ENCODE results near the gene RTKN. TPM values are rescaled to one million over a fixed set of nuclear protein-coding genes. Genes with fewer than 3 reads are reported as not detected.

The RTKN gene
- total and polyA plus RNA-seq, 2 of the 13 experiments (the other 11 are each of a cell fraction or from before 2014, with no cell fraction given) = 159 to 166 TPM

GRCh38 chr2:74440378-74441169, 1.2 kb downstream of the RTKN start (continued):
- TF ChIP-seq, protein P1, sequence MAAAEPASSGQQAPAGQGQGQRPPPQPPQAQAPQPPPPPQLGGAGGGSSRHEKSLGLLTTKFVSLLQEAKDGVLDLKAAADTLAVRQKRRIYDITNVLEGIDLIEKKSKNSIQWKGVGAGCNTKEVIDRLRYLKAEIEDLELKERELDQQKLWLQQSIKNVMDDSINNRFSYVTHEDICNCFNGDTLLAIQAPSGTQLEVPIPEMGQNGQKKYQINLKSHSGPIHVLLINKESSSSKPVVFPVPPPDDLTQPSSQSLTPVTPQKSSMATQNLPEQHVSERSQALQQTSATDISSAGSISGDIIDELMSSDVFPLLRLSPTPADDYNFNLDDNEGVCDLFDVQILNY (CRISPR knock-in tag; conservative IDR thresholded peaks at IDR 0.05) = no peak
- no peak for TF ChIP-seq NR3C1 (CRISPR knock-in tag; IDR thresholded peaks at IDR 0.05)
- TF ChIP-seq ZNF329 (CRISPR knock-in tag; IDR thresholded peaks at IDR 0.05; ENCODE audit: low read depth) = 0 out of 2 replicates have a peak, but pooled peaks have one; percentile 2
- no peak for TF ChIP-seq ZNF224 (CRISPR knock-in tag; IDR thresholded peaks at IDR 0.05)
- peak; percentile 82; the same call in 1 of the 2 replicates for TF ChIP-seq ZHX1 (CRISPR knock-in tag; IDR thresholded peaks at IDR 0.05; ENCODE audit: low read depth)
- no peak for TF ChIP-seq ARNT (IDR thresholded peaks at IDR 0.05)
- TF ChIP-seq CHD4 (IDR thresholded peaks at IDR 0.05; ENCODE audit: borderline replicate concordance, low read length) = peak; percentile 62; the same call in 1 of the 2 replicates
- peak; percentile 27 for TF ChIP-seq STAG1 (CRISPR knock-in tag; IDR thresholded peaks at IDR 0.05)
- TF ChIP-seq JUN (CRISPR knock-in tag; IDR thresholded peaks at IDR 0.05) = peak; percentile 82; the same call in 1 of the 2 replicates
- TF ChIP-seq ZNF570 (CRISPR knock-in tag; IDR thresholded peaks at IDR 0.05; ENCODE audit: borderline replicate concordance) = 0 out of 2 replicates have a peak, but pooled peaks have one; percentile 73
- TF ChIP-seq ZNF335 (CRISPR knock-in tag; IDR thresholded peaks at IDR 0.05) = peak; percentile 95
- TF ChIP-seq ZBTB34 (CRISPR knock-in tag; IDR thresholded peaks at IDR 0.05) = no peak; the same call in 1 of the 2 replicates
- peak; percentile 93 for TF ChIP-seq ARNT2 (CRISPR knock-in tag; IDR thresholded peaks at IDR 0.05; ENCODE audit: low read depth)
- TF ChIP-seq SNAI1 (CRISPR knock-in tag; IDR thresholded peaks at IDR 0.05; ENCODE audit: borderline replicate concordance) = 0 out of 2 replicates have a peak, but pooled peaks have one; percentile 87
- TF ChIP-seq POGK (CRISPR knock-in tag; conservative IDR thresholded peaks at IDR 0.05) = peak; percentile 60; the same call in 1 of the 2 replicates
- TF ChIP-seq, protein P2, sequence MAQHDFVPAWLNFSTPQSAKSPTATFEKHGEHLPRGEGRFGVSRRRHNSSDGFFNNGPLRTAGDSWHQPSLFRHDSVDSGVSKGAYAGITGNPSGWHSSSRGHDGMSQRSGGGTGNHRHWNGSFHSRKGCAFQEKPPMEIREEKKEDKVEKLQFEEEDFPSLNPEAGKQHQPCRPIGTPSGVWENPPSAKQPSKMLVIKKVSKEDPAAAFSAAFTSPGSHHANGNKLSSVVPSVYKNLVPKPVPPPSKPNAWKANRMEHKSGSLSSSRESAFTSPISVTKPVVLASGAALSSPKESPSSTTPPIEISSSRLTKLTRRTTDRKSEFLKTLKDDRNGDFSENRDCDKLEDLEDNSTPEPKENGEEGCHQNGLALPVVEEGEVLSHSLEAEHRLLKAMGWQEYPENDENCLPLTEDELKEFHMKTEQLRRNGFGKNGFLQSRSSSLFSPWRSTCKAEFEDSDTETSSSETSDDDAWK (CRISPR knock-in tag; IDR thresholded peaks at IDR 0.05) = no peak
- TF ChIP-seq TSC22D2 (CRISPR knock-in tag; IDR thresholded peaks at IDR 0.05; ENCODE audit: borderline replicate concordance) = no peak
- TF ChIP-seq ZNF230 (CRISPR knock-in tag; IDR thresholded peaks at IDR 0.05) = peak; percentile 82
- TF ChIP-seq HES4 (CRISPR knock-in tag; IDR thresholded peaks at IDR 0.05; ENCODE audit: borderline replicate concordance) = no peak; the same call in 1 of the 2 replicates
